HepG2 (cell line): ENCODE results near the gene GPR33. TPM values are rescaled to one million over a fixed set of nuclear protein-coding genes. Genes with fewer than 3 reads are reported as not detected.

Source experiments
- ATAC-seq: fragments of 200-7000 bp; cut with Tn5 transposase; 3 replicates; pipeline ENCODE4 v1.9.1; 2020; ENCODE audit warnings: mild to moderate bottlenecking, moderate library complexity
- BruUV-seq: library from RNA; stranded (reverse); fragments of 400-500 nt; replicated peaks from 2 replicates; lab custom pipeline; 2021; lab: Mats Ljungman, UMichigan
- CTCF ChIA-PET: fragments of 300-600 bp; formaldehyde crosslinking; extraction: SDS; loops from one replicate; lab custom pipeline; 2021; ENCODE audit warnings: low total read pairs, inconsistent platforms, low intra/inter-chr PET ratio; lab: Yijun Ruan, JAX
- POLR2A ChIA-PET: fragments of 350-600 bp; sonication (Branson Sonifier 250); formaldehyde crosslinking; loops from one replicate; lab custom pipeline; 2020; ENCODE audit warnings: antibody characterized with exemption, inconsistent platforms; lab: Yijun Ruan, JAX
- DNase-seq: peaks from one replicate; pipeline ENCODE4 v3.0.0-alpha.2; 2015; ENCODE audit warnings: low spot score
- FAIRE-seq: peaks from 3 replicates; lab custom pipeline; 2011; peaks lifted over from hg19 to GRCh38; lab: Jason Lieb, UNC
- H2AFZ ChIP-seq: one replicate; pipeline ENCODE4 v1.6.1; 2011; ENCODE audit warnings: low read length, inconsistent platforms
- H3K27ac ChIP-seq: fragments of 300-600 bp; 3 replicates; pipeline ENCODE4 v1.8.0; 2011; ENCODE audit warnings: mixed run types, mild to moderate bottlenecking, mixed read lengths, low read length, inconsistent platforms; ENCODE audit not compliant: insufficient read depth; ENCODE audit errors: extremely low read length
- H3K27me3 ChIP-seq, 2 experiments: fragments of 200-600 bp in 1 of 2; 2 replicates in 1 of 2; 3 replicates in 1 of 2; pipeline versions ENCODE4 v1.6.0 to v1.8.0; 2011; ENCODE audit warnings: low read length in 2 of 2, mild to moderate bottlenecking in 2 of 2, moderate library complexity in 2 of 2, inconsistent platforms in 1 of 2; ENCODE audit not compliant: insufficient read depth in 2 of 2, control insufficient read depth in 1 of 2
- H3K36me3 ChIP-seq, 2 experiments: fragments of 200-600 bp in 1 of 2; replicated peaks in 1 of 2; 2 replicates in 1 of 2; 3 replicates in 1 of 2; pipeline versions ENCODE4 v1.5.1 to v1.8.0; 2011; ENCODE audit warnings: low read length in 2 of 2, inconsistent platforms in 1 of 2; ENCODE audit not compliant: insufficient read depth in 2 of 2, control insufficient read depth in 1 of 2
- H3K4me1 ChIP-seq: 2 replicates; pipeline ENCODE4 v1.5.1; 2012; ENCODE audit warnings: low read length, inconsistent platforms; ENCODE audit not compliant: insufficient read depth
- H3K4me2 ChIP-seq: 2 replicates; pipeline ENCODE4 v1.6.0; 2011; ENCODE audit warnings: low read depth, low read length, inconsistent platforms
- H3K4me3 ChIP-seq, 3 experiments: fragments of 200-600 bp in 1 of 3; sonication (generic), shearing (Covaris generic) in 1 of 3; replicated peaks in 1 of 3; 2 replicates each; pipeline ENCODE4 v1.5.1; 2011 to 2016; ENCODE audit warnings: low read length in 3 of 3, inconsistent platforms in 2 of 3, low read depth in 2 of 3, mild to moderate bottlenecking in 2 of 3, control low read depth in 1 of 3, mixed read lengths in 1 of 3; ENCODE audit not compliant: insufficient read depth in 1 of 3
- H3K79me2 ChIP-seq: one replicate; pipeline ENCODE4 v1.6.1; 2011; ENCODE audit warnings: low read length, inconsistent platforms; ENCODE audit not compliant: insufficient read depth
- H3K9ac ChIP-seq: 2 replicates; pipeline ENCODE4 v1.6.0; 2011; ENCODE audit warnings: mild to moderate bottlenecking, low read depth, low read length, inconsistent platforms; ENCODE audit not compliant: insufficient read depth
- H3K9me3 ChIP-seq: 2 replicates; pipeline ENCODE4 v1.5.1; 2012; ENCODE audit warnings: mild to moderate bottlenecking, low read length
- H4K20me1 ChIP-seq: 2 replicates; pipeline ENCODE4 v1.6.0; 2011; ENCODE audit warnings: inconsistent platforms, mild to moderate bottlenecking, low read length, moderate library complexity; ENCODE audit not compliant: insufficient read depth
- ATM ChIP-seq: fragments of 450-650 bp; IDR thresholded peaks from 2 replicates; pipeline ENCODE4 v1.7.1; 2017; ENCODE audit warnings: mild to moderate bottlenecking, borderline replicate concordance
- FOXK1 ChIP-seq: sonication (generic); formaldehyde crosslinking; IDR thresholded peaks from 2 replicates; pipeline ENCODE4 v1.4.0; 2020; ENCODE audit warnings: low read depth, missing genetic modification reagents, borderline replicate concordance
- NONO ChIP-seq, 2 experiments: fragments of 450-650 bp in 1 of 2; sonication (generic) in 1 of 2; formaldehyde crosslinking in 1 of 2; IDR thresholded peaks in 1 of 2; conservative IDR thresholded peaks in 1 of 2; 2 replicates each; pipeline versions ENCODE4 v1.6.1 to v1.8.0; 2017 to 2022; ENCODE audit warnings: mild to moderate bottlenecking in 1 of 2, missing genetic modification reagents in 1 of 2, moderate library complexity in 1 of 2
- PTBP1 ChIP-seq: fragments of 200-400 bp; formaldehyde crosslinking; IDR thresholded peaks from 2 replicates; pipeline ENCODE4 v1.6.1; 2018; ENCODE audit warnings: low read length, low read depth; ENCODE audit not compliant: poor library complexity, severe bottlenecking
- RCOR2 ChIP-seq: IDR thresholded peaks from 2 replicates; pipeline ENCODE4 v1.6.1; 2016; ENCODE audit warnings: missing biosample characterization, missing genetic modification reagents
- STAG1 ChIP-seq: sonication (generic); formaldehyde crosslinking; IDR thresholded peaks from 2 replicates; pipeline ENCODE4 v1.4.0; 2020; ENCODE audit warnings: missing genetic modification reagents
- SUZ12 ChIP-seq: fragments of 150-350 bp; IDR thresholded peaks from 2 replicates; pipeline ENCODE4 v1.6.1; 2014; ENCODE audit warnings: low read depth, low read length
- ZNF605 ChIP-seq: sonication (generic); formaldehyde crosslinking; IDR thresholded peaks from 2 replicates; pipeline ENCODE4 v1.8.0; 2022; ENCODE audit warnings: mild to moderate bottlenecking, missing genetic modification reagents
- WGBS: methylation state at CpG from one replicate; pipeline ENCODE4 v1.1.6; 2017; ENCODE audit warnings: low lambda C conversion rate; 5-methylcytosine and 5-hydroxymethylcytosine counted together
- in situ Hi-C: cut with HindIII; loops from 2 replicates; pipeline ENCODE4 v1.10.0; 2017; ENCODE audit warnings: low pct_unique_long_range_greater_than_20kb; ENCODE audit not compliant: extremely low pct_ligation_motif_present
- intact Hi-C: fragments of 100-400 bp; cut with micrococcal nuclease; formaldehyde crosslinking; loops from one replicate; pipeline ENCODE4 v1.10.0; 2022; ENCODE audit not compliant: unreplicated experiment
- polyA plus RNA-seq, 8 experiments: library from polyadenylated mRNA; depleted of rRNA in 3 of 8; stranded (reverse) in 7 of 8; unstranded in 1 of 8; fragments of >200 nt; fragmentation: Illumina TruSeq in 4 of 8; extraction: Trizol in 4 of 8; gene quantifications; 2 replicates each; pipeline versions ENCODE4 v1.2.1 to v1.2.3, GENCODE V29; 2011 to 2016; ENCODE audit warnings: low read depth in 4 of 8, missing spikeins in 1 of 8, mixed read lengths in 1 of 8; ENCODE audit not compliant: insufficient read depth in 1 of 8
- total RNA-seq, 5 experiments: library from RNA; depleted of rRNA; stranded (reverse); fragments of >200 nt; fragmentation: Illumina TruSeq; extraction: Trizol; gene quantifications; 2 replicates each; pipeline ENCODE4 v1.2.3, GENCODE V29; 2016; ENCODE audit warnings: low read depth in 1 of 5
- TF ChIP-seq, protein P1 (sequence below): sonication (generic); formaldehyde crosslinking; IDR thresholded peaks from 2 replicates; pipeline ENCODE4 v1.4.0; 2020; ENCODE audit warnings: missing genetic modification reagents, borderline replicate concordance
- TF ChIP-seq, protein P2 (sequence below): sonication (generic); formaldehyde crosslinking; IDR thresholded peaks from 2 replicates; pipeline ENCODE4 v1.4.0; 2020; ENCODE audit warnings: missing genetic modification reagents, borderline replicate concordance
- TF ChIP-seq, protein P3 (sequence below): sonication (generic); formaldehyde crosslinking; IDR thresholded peaks from 2 replicates; pipeline ENCODE4 v1.8.1; 2023; ENCODE audit warnings: mild to moderate bottlenecking, inconsistent platforms, moderate library complexity, missing genetic modification reagents, borderline replicate concordance
- TF ChIP-seq, protein P4 (sequence below): sonication (generic); formaldehyde crosslinking; conservative IDR thresholded peaks from 2 replicates; pipeline ENCODE4 v1.8.0; 2022; ENCODE audit warnings: missing genetic modification reagents

The GPR33 gene
- total and polyA plus RNA-seq, 2 of the 13 experiments (the other 11 are each of a cell fraction or from before 2014, with no cell fraction given): not detected

DNA sequence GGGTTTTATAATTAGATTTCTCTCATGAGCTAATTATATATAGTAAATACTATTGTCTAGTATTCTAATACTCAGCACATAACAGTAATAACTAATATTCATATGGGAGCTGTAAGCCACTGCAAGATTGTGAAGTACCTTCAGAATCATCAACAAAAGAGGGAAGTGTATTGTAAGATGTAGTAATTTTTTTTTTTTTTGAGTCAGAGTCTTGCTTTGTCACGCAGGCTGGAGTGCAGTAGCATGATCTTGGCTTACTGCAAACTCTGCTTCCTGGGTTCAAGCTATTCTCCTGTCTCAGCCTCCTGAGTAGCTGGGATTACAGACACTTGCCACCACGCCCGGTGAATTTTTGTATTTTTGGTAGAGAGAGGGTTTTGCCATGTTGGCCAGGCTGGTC, 3.1 kb downstream of the GPR33 start:
- no peak overlapping the region for H3K4me3 ChIP-seq
- in situ Hi-C loops (no loop called here), intact Hi-C loops (no loop called here)
- FAIRE-seq: no peak
- H3K9me3 ChIP-seq: no peaks in the 10 kb centered on the region
- no TSS peak for BruUV-seq
- WGBS: 56% methylated on average over 3 of the region's 3 CpGs
- no peak overlapping the region for H3K4me2 ChIP-seq
- ChIA-PET CTCF (no interaction called here), POLR2A (interaction anchor here (1.5 kb wide), 1 partner anchor 26 kb away, joined by 3 read pairs; no protein-coding TSS in a partner anchor)
- H3K27ac ChIP-seq: no peak overlapping the region
- no peaks in the 10 kb centered on the region for H3K36me3 ChIP-seq
- H3K27me3 ChIP-seq: peaks cover 0 to 2% of the 10 kb centered on the region in 2 experiments; a peak in 1 of 5 replicates
- no peak for DNase-seq
- no peaks in the 10 kb centered on the region for H3K4me1 ChIP-seq
- no peak for ATAC-seq
- no peak overlapping the region for H3K9ac ChIP-seq
- H3K79me2 ChIP-seq: no peaks in the 10 kb centered on the region
- H4K20me1 ChIP-seq: no peaks in the 10 kb centered on the region
- no peak overlapping the region for H2AFZ ChIP-seq
- TF ChIP-seq PTBP1 (no peak), SUZ12 (no peak), RCOR2 (CRISPR knock-in tag) (no peak), FOXK1 (no peak), NONO (IDR thresholded peaks at IDR 0.05) (no peak), NONO (CRISPR knock-in tag; conservative IDR thresholded peaks at IDR 0.05) (no peak), ZNF605 (CRISPR knock-in tag) (no peak), STAG1 (CRISPR knock-in tag) (no peak), ATM (no peak)
- TF ChIP-seq, protein P1, sequence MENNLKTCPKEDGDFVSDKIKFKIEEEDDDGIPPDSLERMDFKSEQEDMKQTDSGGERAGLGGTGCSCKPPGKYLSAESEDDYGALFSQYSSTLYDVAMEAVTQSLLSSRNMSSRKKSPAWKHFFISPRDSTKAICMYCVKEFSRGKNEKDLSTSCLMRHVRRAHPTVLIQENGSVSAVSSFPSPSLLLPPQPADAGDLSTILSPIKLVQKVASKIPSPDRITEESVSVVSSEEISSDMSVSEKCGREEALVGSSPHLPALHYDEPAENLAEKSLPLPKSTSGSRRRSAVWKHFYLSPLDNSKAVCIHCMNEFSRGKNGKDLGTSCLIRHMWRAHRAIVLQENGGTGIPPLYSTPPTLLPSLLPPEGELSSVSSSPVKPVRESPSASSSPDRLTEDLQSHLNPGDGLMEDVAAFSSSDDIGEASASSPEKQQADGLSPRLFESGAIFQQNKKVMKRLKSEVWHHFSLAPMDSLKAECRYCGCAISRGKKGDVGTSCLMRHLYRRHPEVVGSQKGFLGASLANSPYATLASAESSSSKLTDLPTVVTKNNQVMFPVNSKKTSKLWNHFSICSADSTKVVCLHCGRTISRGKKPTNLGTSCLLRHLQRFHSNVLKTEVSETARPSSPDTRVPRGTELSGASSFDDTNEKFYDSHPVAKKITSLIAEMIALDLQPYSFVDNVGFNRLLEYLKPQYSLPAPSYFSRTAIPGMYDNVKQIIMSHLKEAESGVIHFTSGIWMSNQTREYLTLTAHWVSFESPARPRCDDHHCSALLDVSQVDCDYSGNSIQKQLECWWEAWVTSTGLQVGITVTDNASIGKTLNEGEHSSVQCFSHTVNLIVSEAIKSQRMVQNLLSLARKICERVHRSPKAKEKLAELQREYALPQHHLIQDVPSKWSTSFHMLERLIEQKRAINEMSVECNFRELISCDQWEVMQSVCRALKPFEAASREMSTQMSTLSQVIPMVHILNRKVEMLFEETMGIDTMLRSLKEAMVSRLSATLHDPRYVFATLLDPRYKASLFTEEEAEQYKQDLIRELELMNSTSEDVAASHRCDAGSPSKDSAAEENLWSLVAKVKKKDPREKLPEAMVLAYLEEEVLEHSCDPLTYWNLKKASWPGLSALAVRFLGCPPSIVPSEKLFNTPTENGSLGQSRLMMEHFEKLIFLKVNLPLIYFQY (CRISPR knock-in tag): no peak
- TF ChIP-seq, protein P2, sequence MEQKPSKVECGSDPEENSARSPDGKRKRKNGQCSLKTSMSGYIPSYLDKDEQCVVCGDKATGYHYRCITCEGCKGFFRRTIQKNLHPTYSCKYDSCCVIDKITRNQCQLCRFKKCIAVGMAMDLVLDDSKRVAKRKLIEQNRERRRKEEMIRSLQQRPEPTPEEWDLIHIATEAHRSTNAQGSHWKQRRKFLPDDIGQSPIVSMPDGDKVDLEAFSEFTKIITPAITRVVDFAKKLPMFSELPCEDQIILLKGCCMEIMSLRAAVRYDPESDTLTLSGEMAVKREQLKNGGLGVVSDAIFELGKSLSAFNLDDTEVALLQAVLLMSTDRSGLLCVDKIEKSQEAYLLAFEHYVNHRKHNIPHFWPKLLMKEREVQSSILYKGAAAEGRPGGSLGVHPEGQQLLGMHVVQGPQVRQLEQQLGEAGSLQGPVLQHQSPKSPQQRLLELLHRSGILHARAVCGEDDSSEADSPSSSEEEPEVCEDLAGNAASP (CRISPR knock-in tag): no peak
- TF ChIP-seq, protein P3, sequence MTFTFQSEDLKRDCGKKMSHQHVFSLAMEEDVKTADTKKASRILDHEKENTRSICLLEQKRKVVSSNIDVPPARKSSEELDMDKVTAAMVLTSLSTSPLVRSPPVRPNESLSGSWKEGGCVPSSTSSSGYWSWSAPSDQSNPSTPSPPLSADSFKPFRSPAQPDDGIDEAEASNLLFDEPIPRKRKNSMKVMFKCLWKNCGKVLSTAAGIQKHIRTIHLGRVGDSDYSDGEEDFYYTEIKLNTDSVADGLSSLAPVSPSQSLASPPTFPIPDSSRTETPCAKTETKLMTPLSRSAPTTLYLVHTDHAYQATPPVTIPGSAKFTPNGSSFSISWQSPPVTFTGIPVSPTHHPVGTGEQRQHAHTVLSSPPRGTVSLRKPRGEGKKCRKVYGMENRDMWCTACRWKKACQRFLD: no peak
- TF ChIP-seq, protein P4, sequence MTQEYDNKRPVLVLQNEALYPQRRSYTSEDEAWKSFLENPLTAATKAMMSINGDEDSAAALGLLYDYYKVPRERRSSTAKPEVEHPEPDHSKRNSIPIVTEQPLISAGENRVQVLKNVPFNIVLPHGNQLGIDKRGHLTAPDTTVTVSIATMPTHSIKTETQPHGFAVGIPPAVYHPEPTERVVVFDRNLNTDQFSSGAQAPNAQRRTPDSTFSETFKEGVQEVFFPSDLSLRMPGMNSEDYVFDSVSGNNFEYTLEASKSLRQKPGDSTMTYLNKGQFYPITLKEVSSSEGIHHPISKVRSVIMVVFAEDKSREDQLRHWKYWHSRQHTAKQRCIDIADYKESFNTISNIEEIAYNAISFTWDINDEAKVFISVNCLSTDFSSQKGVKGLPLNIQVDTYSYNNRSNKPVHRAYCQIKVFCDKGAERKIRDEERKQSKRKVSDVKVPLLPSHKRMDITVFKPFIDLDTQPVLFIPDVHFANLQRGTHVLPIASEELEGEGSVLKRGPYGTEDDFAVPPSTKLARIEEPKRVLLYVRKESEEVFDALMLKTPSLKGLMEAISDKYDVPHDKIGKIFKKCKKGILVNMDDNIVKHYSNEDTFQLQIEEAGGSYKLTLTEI (CRISPR knock-in tag): no peak
